K562 (cell line): Measurements from ENCODE around the gene OR4D9. TPM values are rescaled to one million over a fixed set of nuclear protein-coding genes. Genes with fewer than 3 reads are reported as not detected.

Experiments used
- ATF6 ChIP-seq: sonication (generic); formaldehyde crosslinking; IDR thresholded peaks from 2 replicates; pipeline ENCODE4 v1.4.0; 2020; ENCODE audit warnings: mild to moderate bottlenecking, missing genetic modification reagents
- ELF1 ChIP-seq: fragments of 200-800 bp; sonication (Bioruptor generic); IDR thresholded peaks from 2 replicates; pipeline ENCODE4 v1.6.1; 2016; ENCODE audit warnings: missing genetic modification characterization, missing compliant biosample characterization
- MAFF ChIP-seq: IDR thresholded peaks from 2 replicates; pipeline ENCODE4 v1.6.1; 2012; ENCODE audit warnings: low read length, improper control_type of control experiment
- NR2C2 ChIP-seq, 2 experiments: fragments of 200-800 bp in 1 of 2; sonication (Bioruptor generic) in 1 of 2; sonication (generic) in 1 of 2; formaldehyde crosslinking in 1 of 2; IDR thresholded peaks; 2 replicates each; pipeline versions ENCODE4 v1.6.1 to v1.8.0; 2016 to 2022; ENCODE audit warnings: mild to moderate bottlenecking in 1 of 2, missing compliant biosample characterization in 1 of 2, missing genetic modification characterization in 1 of 2, missing genetic modification reagents in 1 of 2
- NR4A1 ChIP-seq, 2 experiments: fragments of 250-450 bp in 1 of 2; fragments of 450-650 bp in 1 of 2; sonication (Bioruptor Pico) in 1 of 2; IDR thresholded peaks; 2 replicates each; pipeline versions ENCODE4 v1.4.0 to v1.6.1; 2016 to 2020; ENCODE audit warnings: mild to moderate bottlenecking in 2 of 2, missing compliant biosample characterization in 1 of 2, missing genetic modification characterization in 1 of 2, moderate library complexity in 1 of 2
- TFAP4 ChIP-seq: sonication (generic); formaldehyde crosslinking; IDR thresholded peaks from 2 replicates; pipeline ENCODE4 v1.8.0; 2022; ENCODE audit warnings: missing genetic modification reagents, mild to moderate bottlenecking, moderate library complexity, borderline replicate concordance
- TRIM24 ChIP-seq, 2 experiments: fragments of 450-650 bp; IDR thresholded peaks; 2 replicates each; pipeline ENCODE4 v1.6.1; 2016
- ZBTB9 ChIP-seq: fragments of 450-650 bp; formaldehyde crosslinking; IDR thresholded peaks from 2 replicates; pipeline ENCODE4 v1.4.0; 2020; ENCODE audit warnings: mild to moderate bottlenecking, moderate library complexity
- ZNF586 ChIP-seq: fragments of 450-650 bp; formaldehyde crosslinking; conservative IDR thresholded peaks from 2 replicates; pipeline ENCODE4 v1.4.0; 2020; ENCODE audit warnings: mild to moderate bottlenecking, moderate library complexity
- ZNF592 ChIP-seq: fragments of 450-650 bp; IDR thresholded peaks from 2 replicates; pipeline ENCODE4 v1.6.1; 2017; ENCODE audit warnings: antibody characterized with exemption, mild to moderate bottlenecking
- ZNF696 ChIP-seq: fragments of 250-450 bp; sonication (Bioruptor Pico); conservative IDR thresholded peaks from 2 replicates; pipeline ENCODE4 v1.4.0; 2020; ENCODE audit warnings: mild to moderate bottlenecking, moderate library complexity
- ZNF766 ChIP-seq: fragments of 200-800 bp; sonication (Bioruptor generic); conservative IDR thresholded peaks from 2 replicates; pipeline ENCODE4 v1.6.1; 2016; ENCODE audit warnings: missing genetic modification characterization, missing compliant biosample characterization
- polyA plus RNA-seq, 8 experiments: library from polyadenylated mRNA; depleted of rRNA in 4 of 8; stranded (reverse) in 5 of 8; unstranded in 3 of 8; fragments of >200 nt; fragmentation: Nextera tagmentation in 2 of 8; fragmentation: Illumina TruSeq in 1 of 8; extraction: Ambion mirVana in 2 of 8; extraction: Trizol in 1 of 8; gene quantifications; 2 replicates each; pipeline versions ENCODE4 v1.2.1 to v1.2.3, GENCODE V29; 2011 to 2014; ENCODE audit warnings: inconsistent platforms in 1 of 8, missing spikeins in 1 of 8
- total RNA-seq, 7 experiments: library from RNA; depleted of rRNA in 6 of 7; stranded (reverse); fragments of >200 nt in 6 of 7; fragmentation: Illumina TruSeq in 2 of 7; extraction: Trizol in 2 of 7; gene quantifications; 2 replicates each; pipeline versions ENCODE4 v1.2.1 to v1.2.3, GENCODE V29; 2011 to 2021; ENCODE audit warnings: low replicate concordance in 1 of 7
- TF ChIP-seq, protein P1 (sequence below): fragments of 450-650 bp; formaldehyde crosslinking; IDR thresholded peaks from 2 replicates; pipeline ENCODE4 v1.4.0; 2022; ENCODE audit warnings: mild to moderate bottlenecking, moderate library complexity
- TF ChIP-seq, protein P2 (sequence below), 2 experiments: fragments of 450-650 bp in 1 of 2; sonication (generic) in 1 of 2; formaldehyde crosslinking in 1 of 2; IDR thresholded peaks in 1 of 2; conservative IDR thresholded peaks in 1 of 2; 2 replicates each; pipeline versions ENCODE4 v1.6.1 to v1.8.1; 2016 to 2023; ENCODE audit warnings: mild to moderate bottlenecking in 2 of 2, moderate library complexity in 2 of 2, inconsistent platforms in 1 of 2, missing genetic modification reagents in 1 of 2

OR4D9 gene
- total and polyA plus RNA-seq, 9 of the 15 experiments (the other 6 are each of a cell fraction or from before 2014, with no cell fraction given), result not detected

- TF ChIP-seq TRIM24 (IDR thresholded peaks at IDR 0.05) (peak in 1 of 2 experiments; percentile 39; a peak in 1 of 4 replicates), TFAP4 (peak; percentile 42; the same call in 1 of the 2 replicates), ZNF586 (CRISPR knock-in tag) (no peak; the same call in 1 of the 2 replicates), ELF1 (tag) (peak; percentile 38), ZBTB9 (CRISPR knock-in tag) (no peak), NR4A1 (CRISPR knock-in tag; IDR thresholded peaks at IDR 0.05) (no peak), NR4A1 (tag; IDR thresholded peaks at IDR 0.05) (peak; percentile 70; the same call in 1 of the 2 replicates), ATF6 (CRISPR knock-in tag) (0 out of 2 replicates have a peak, but pooled peaks have one; percentile 72), ZNF766 (CRISPR knock-in tag) (peak; percentile 62), NR2C2 (CRISPR knock-in tag; IDR thresholded peaks at IDR 0.05) (no peak), NR2C2 (tag; IDR thresholded peaks at IDR 0.05) (peak; percentile 86), ZNF696 (CRISPR knock-in tag) (no peak; the same call in 1 of the 2 replicates), ZNF592 (peak; percentile 60), MAFF (peak; percentile 42)
- TF ChIP-seq, protein P1, sequence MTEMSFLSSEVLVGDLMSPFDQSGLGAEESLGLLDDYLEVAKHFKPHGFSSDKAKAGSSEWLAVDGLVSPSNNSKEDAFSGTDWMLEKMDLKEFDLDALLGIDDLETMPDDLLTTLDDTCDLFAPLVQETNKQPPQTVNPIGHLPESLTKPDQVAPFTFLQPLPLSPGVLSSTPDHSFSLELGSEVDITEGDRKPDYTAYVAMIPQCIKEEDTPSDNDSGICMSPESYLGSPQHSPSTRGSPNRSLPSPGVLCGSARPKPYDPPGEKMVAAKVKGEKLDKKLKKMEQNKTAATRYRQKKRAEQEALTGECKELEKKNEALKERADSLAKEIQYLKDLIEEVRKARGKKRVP (CRISPR knock-in tag), result no peak
- TF ChIP-seq, protein P2, sequence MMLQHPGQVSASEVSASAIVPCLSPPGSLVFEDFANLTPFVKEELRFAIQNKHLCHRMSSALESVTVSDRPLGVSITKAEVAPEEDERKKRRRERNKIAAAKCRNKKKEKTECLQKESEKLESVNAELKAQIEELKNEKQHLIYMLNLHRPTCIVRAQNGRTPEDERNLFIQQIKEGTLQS (IDR thresholded peaks at IDR 0.05), result peak; percentile 67
- TF ChIP-seq, protein P2 (CRISPR knock-in tag; conservative IDR thresholded peaks at IDR 0.05), result no peak
These were observed 39.7 kb downstream of the OR4D9 start (continued) for GRCh38 chr11:59550842-59551658.
